ENCODE results near the gene CCDC6.

The CCDC6 gene

DNA sequence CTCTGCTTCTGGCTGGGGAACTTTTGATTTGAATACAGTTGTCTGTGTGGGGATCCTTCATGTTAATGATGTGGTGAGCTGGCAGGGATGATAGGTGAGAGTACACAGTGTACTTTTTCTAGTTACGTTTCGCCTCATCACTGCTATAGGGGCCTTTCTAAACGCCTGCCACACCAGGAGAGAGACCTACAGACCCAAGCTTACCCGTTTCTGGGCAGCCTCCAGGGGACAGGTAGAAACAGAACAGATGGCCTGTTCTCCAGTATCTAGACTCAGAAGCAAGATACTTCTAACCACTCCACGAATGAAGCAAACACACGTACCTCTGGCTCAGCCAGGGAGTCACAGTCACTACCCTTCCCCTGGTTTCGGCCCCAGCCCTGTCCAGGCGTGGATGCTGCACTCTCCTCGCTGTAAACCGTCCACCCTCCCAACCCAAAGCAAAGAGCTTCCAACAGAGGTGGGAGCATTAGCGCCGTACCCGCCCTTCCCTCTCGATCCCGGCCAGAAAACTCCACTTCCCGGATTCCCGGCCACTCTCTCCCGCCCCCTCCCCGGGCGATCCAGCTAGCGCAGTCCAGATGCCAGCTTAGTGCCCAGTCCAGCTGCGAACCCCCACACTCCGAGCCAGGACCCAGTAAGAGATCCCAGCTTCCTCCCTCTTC lies 1.2 kb downstream of the CCDC6 start:
- intact Hi-C loops (cut with DNase I; ENCODE audit: low total_unique reads) = no loop called here
- Histone ChIP-seq H3K27me3 (no peaks in the 10 kb centered on the region), H3K4me1 (peaks cover 0 to 59% (median 30%) of the 10 kb centered on the region in 4 donors), H3K36me3 (peaks cover 0 to 3% (median 0%) of the 10 kb centered on the region in 3 donors), H3K4me3 (peak overlapping the region; percentile 83 to 98), H3K9me3 (no peaks in the 10 kb centered on the region), H3K27ac (peak overlapping the region; percentile 91 to 99)
- TF ChIP-seq, protein P1, sequence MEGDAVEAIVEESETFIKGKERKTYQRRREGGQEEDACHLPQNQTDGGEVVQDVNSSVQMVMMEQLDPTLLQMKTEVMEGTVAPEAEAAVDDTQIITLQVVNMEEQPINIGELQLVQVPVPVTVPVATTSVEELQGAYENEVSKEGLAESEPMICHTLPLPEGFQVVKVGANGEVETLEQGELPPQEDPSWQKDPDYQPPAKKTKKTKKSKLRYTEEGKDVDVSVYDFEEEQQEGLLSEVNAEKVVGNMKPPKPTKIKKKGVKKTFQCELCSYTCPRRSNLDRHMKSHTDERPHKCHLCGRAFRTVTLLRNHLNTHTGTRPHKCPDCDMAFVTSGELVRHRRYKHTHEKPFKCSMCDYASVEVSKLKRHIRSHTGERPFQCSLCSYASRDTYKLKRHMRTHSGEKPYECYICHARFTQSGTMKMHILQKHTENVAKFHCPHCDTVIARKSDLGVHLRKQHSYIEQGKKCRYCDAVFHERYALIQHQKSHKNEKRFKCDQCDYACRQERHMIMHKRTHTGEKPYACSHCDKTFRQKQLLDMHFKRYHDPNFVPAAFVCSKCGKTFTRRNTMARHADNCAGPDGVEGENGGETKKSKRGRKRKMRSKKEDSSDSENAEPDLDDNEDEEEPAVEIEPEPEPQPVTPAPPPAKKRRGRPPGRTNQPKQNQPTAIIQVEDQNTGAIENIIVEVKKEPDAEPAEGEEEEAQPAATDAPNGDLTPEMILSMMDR (IDR thresholded peaks at IDR 0.05) = no peak
- peak; percentile 35 to 78 for DNase-seq

DNA sequence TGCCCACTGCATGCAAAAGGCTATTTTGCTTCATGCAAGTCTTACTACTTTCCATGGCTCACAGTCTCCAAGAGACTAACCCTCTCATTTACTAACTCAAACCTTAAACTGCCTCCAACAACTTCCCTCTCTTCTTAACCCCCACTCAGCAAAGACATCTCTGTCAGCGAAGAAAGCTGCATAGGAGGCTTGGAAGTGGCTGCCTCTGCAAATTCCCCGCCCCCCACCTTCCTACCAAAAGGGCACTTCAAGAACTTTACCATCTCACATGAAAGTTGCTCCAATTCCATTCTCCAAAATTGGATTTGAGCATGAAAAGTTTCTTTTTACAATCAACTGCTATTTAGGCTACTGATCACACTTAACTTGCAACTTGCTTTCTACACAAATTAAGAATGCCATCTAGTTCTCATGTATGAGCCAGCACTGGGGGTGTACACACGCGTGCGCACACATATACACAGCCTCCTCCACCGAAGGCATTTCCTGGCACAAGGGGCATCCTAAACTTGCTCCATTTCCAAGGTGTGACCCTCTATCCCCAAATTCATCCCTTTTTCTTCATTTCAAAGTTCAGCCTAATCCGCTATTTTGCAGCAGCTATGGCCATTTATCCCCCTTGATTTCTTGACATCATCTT lies 1.8 kb downstream of the CCDC6 start:
- no peak for DNase-seq
- peaks cover 0 to 65% (median 36%) of the 10 kb centered on the region in 4 donors for H3K4me1 ChIP-seq

DNA sequence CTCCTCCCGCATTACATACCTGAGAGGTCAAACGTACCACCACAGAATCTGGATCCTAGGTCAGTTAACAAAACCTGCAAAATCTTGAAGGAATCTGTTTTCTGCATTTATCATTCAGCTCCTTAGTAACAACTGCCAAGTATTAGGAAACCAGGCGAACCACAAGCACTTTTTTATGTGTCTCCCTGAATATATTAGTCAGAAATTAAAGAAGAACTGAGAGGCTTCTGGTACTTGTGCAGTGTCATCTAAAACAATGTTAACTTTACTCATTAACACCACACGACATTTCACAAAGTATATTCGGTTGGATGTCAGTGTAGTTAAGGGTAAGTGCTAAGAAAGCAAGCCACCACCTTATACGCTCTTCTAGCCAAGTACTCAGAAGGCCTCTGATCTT lies 2.5 kb downstream of the CCDC6 start:
- Histone ChIP-seq H3K27me3 (no peaks in the 10 kb centered on the region), H3K27ac (peak overlapping the region; percentile 91 to 99), H3K36me3 (peaks cover 0 to 3% (median 0%) of the 10 kb centered on the region in 3 donors), H3K9me3 (no peaks in the 10 kb centered on the region), H3K4me1 (peaks cover 0 to 71% (median 39%) of the 10 kb centered on the region in 4 donors), H3K4me3 (peak overlapping the region; percentile 83 to 98)
- intact Hi-C loops (cut with DNase I; ENCODE audit: low total_unique reads) = no loop called here
- no peak for DNase-seq
- TF ChIP-seq, protein P1 (IDR thresholded peaks at IDR 0.05) = no peak

More for the DNA sequence above, 1.8 kb downstream of the CCDC6 start:
- Histone ChIP-seq H3K27ac (peak overlapping the region; percentile 91 to 99), H3K4me3 (peak overlapping the region; percentile 83 to 98), H3K36me3 (peaks cover 0 to 3% (median 0%) of the 10 kb centered on the region in 3 donors), H3K9me3 (no peaks in the 10 kb centered on the region), H3K27me3 (no peaks in the 10 kb centered on the region)
- intact Hi-C loops (cut with DNase I; ENCODE audit: low total_unique reads) = no loop called here
- TF ChIP-seq, protein P1 (IDR thresholded peaks at IDR 0.05) = no peak

DNA sequence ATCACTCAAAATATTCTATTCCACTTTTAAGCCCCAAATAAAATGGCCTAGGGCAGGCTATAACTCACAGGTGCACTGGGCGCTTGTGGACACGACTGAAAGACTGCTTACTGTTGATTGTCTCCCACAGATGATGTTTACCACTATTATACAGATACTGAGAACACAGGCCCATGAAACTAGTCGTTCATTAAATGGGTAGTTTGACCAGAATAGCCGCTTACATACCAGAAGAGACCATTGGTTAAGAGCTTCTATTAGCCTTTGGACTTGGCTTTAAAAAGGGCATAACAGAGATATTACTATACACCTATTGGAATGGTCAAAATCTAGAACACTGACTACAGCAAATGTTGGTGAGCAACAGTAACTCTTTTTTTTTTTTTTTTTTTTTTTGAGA lies 4.3 kb downstream of the CCDC6 start:
- peaks cover 0 to 79% (median 46%) of the 10 kb centered on the region in 4 donors for H3K4me1 ChIP-seq
- TF ChIP-seq, protein P1 (IDR thresholded peaks at IDR 0.05) = no peak
- no peak for DNase-seq
- H3K4me3 ChIP-seq = no peak overlapping the region
- no peaks in the 10 kb centered on the region for H3K9me3 ChIP-seq
- H3K27me3 ChIP-seq = no peaks in the 10 kb centered on the region
- peaks cover 0 to 3% (median 0%) of the 10 kb centered on the region in 3 donors for H3K36me3 ChIP-seq
- peak overlapping the region in 1 of 2 donors; percentile 19 for H3K27ac ChIP-seq
- intact Hi-C loops (cut with DNase I; ENCODE audit: low total_unique reads) = no loop called here

DNA sequence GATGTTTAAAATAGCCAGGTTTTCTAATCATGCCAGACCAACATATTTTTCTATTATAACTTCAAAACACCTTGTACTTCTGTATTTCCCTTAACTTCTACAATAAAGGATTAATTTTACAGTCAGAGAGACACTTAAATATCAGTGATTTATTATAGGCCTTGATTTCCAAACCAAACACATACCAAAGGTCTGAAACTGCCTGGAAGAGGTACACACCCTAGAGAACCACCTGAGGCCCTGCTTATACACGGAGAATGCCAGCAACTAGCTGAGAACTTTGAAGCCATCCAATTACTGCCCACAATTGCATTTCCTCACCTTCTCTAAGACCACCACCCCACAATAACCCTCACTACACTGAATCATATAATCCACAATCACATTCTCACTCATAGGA lies 4.9 kb downstream of the CCDC6 start:
- Histone ChIP-seq H3K27ac (peak overlapping the region; percentile 19 to 42), H3K27me3 (no peaks in the 10 kb centered on the region), H3K9me3 (no peaks in the 10 kb centered on the region), H3K4me1 (peaks cover 0 to 84% (median 50%) of the 10 kb centered on the region in 4 donors), H3K36me3 (peaks cover 0 to 3% (median 0%) of the 10 kb centered on the region in 3 donors), H3K4me3 (no peak overlapping the region)
- TF ChIP-seq, protein P1 (IDR thresholded peaks at IDR 0.05) = no peak
- intact Hi-C loops (cut with DNase I; ENCODE audit: low total_unique reads) = no loop called here
- DNase-seq = no peak
